CD4-positive, CD25-positive, alpha-beta regulatory T cell (primary cell): ENCODE measurements around the gene DYNC2H1. TPM values are rescaled to one million over a fixed set of nuclear protein-coding genes. Genes with fewer than 3 reads are reported as not detected.
A peak's percentile ranks its signal among the peaks of the same experiment; 100 is the strongest.

Source experiments
- ATAC-seq, 2 donors: fragments of 150-1000 bp; cut with Tn5 transposase; one replicate each; pipeline ENCODE4 v1.10.0; 2021; ENCODE audit warnings: low read depth in 2 of 2, moderate number of reproducible peaks in 2 of 2, moderate library complexity in 1 of 2
- DNase-seq, 3 donors: peaks; one replicate each; pipeline versions ENCODE4 v3.0.0 to v3.0.0-alpha.2; 2012 to 2022; ENCODE audit warnings: mixed read lengths in 1 of 3
- H3K27ac ChIP-seq: one replicate; pipeline ENCODE4 v1.7.0; 2013; ENCODE audit warnings: mild to moderate bottlenecking, low read length; ENCODE audit not compliant: insufficient read depth, poor library complexity, severe bottlenecking
- H3K27me3 ChIP-seq: one replicate; pipeline ENCODE4 v1.7.0; 2013; ENCODE audit warnings: low read length; ENCODE audit not compliant: control insufficient read depth, insufficient read depth
- H3K36me3 ChIP-seq: one replicate; pipeline ENCODE4 v1.7.0; 2013; ENCODE audit warnings: mild to moderate bottlenecking, low read length, moderate library complexity; ENCODE audit not compliant: control insufficient read depth, insufficient read depth
- H3K4me1 ChIP-seq: 2 replicates; pipeline ENCODE4 v1.7.0; 2013; ENCODE audit warnings: mild to moderate bottlenecking, low read length; ENCODE audit not compliant: insufficient read depth, control insufficient read depth, poor library complexity, severe bottlenecking
- H3K4me3 ChIP-seq: one replicate; pipeline ENCODE4 v1.7.0; 2013; ENCODE audit warnings: low read depth, mild to moderate bottlenecking, low read length, moderate library complexity
- H3K9me3 ChIP-seq, 2 experiments: 1 replicate in 1 of 2; 2 replicates in 1 of 2; pipeline ENCODE4 v1.7.0; 2013; ENCODE audit warnings: low read length in 2 of 2, mild to moderate bottlenecking in 1 of 2, moderate library complexity in 1 of 2; ENCODE audit not compliant: control insufficient read depth in 2 of 2
- H3K27ac Mint-ChIP-seq, 3 donors: one replicate each; pipeline ENCODE4 v1.8.0; 2020 to 2022; ENCODE audit warnings: mild to moderate bottlenecking in 3 of 3, mixed read lengths in 3 of 3, moderate library complexity in 2 of 3
- H3K27me3 Mint-ChIP-seq: one replicate; pipeline ENCODE4 v1.8.0; 2022; ENCODE audit warnings: mild to moderate bottlenecking, mixed read lengths
- H3K36me3 Mint-ChIP-seq: one replicate; pipeline ENCODE4 v1.8.0; 2020; ENCODE audit warnings: mixed read lengths
- H3K4me1 Mint-ChIP-seq, 4 donors: one replicate each; pipeline ENCODE4 v1.8.0; 2020 to 2022; ENCODE audit warnings: mixed read lengths in 4 of 4, mild to moderate bottlenecking in 1 of 4
- H3K4me3 Mint-ChIP-seq, 4 donors: one replicate each; pipeline ENCODE4 v1.8.0; 2020 to 2022; ENCODE audit warnings: mild to moderate bottlenecking in 4 of 4, mixed read lengths in 4 of 4, moderate library complexity in 3 of 4
- H3K9me3 Mint-ChIP-seq, 7 donors: one replicate each; pipeline ENCODE4 v1.8.0; 2020 to 2022; ENCODE audit warnings: mixed read lengths in 7 of 7, mild to moderate bottlenecking in 3 of 7, moderate library complexity in 2 of 7
- polyA plus RNA-seq, 4 donors: library from polyadenylated mRNA; unstranded; fragments of 300-500 nt; fragmentation: Illumina TruSeq; gene quantifications; one replicate each; pipeline ENCODE4 v1.2.3, GENCODE V29; 2021
- total RNA-seq: library from RNA; stranded (reverse); gene quantifications from one replicate; pipeline ENCODE4 v1.2.3, GENCODE V29; 2022

DYNC2H1 gene
- total and polyA plus RNA-seq, 5 donors from 2014 or later = 0.10 to 1.8 (median 0.18) TPM

GRCh38 chr11:103476874-103477273, 367.6 kb downstream of the DYNC2H1 start:
- H3K4me3 ChIP-seq = no peak overlapping the region
- H3K9me3 ChIP-seq = no peaks in the 10 kb centered on the region
- Mint-ChIP-seq H3K27me3 (no peaks in the 10 kb centered on the region), H3K27ac (no peak overlapping the region), H3K36me3 (no peaks in the 10 kb centered on the region), H3K4me3 (no peak overlapping the region), H3K4me1 (no peaks in the 10 kb centered on the region), H3K9me3 (peaks cover 0 to 2% (median 0%) of the 10 kb centered on the region in 7 donors)
- no peaks in the 10 kb centered on the region for H3K27me3 ChIP-seq
- ATAC-seq (no peak), DNase-seq (no peak)
- H3K4me1 ChIP-seq = no peaks in the 10 kb centered on the region
- no peak overlapping the region for H3K27ac ChIP-seq
- no peaks in the 10 kb centered on the region for H3K36me3 ChIP-seq

GRCh38 chr11:103480421-103480820, 371.2 kb downstream of the DYNC2H1 start:
- H3K36me3 ChIP-seq = no peaks in the 10 kb centered on the region
- no peaks in the 10 kb centered on the region for H3K36me3 Mint-ChIP-seq
- no peaks in the 10 kb centered on the region for H3K9me3 ChIP-seq
- ATAC-seq (no peak), DNase-seq (no peak)
- no peaks in the 10 kb centered on the region for H3K27me3 ChIP-seq
- no peaks in the 10 kb centered on the region for H3K4me1 Mint-ChIP-seq
- no peak overlapping the region for H3K27ac ChIP-seq
- no peak overlapping the region for H3K27ac Mint-ChIP-seq
- no peaks in the 10 kb centered on the region for H3K4me1 ChIP-seq
- no peak overlapping the region for H3K4me3 Mint-ChIP-seq
- no peaks in the 10 kb centered on the region for H3K27me3 Mint-ChIP-seq
- peaks cover 0 to 8% (median 0%) of the 10 kb centered on the region in 7 donors for H3K9me3 Mint-ChIP-seq
- no peak overlapping the region for H3K4me3 ChIP-seq

- Mint-ChIP-seq H3K4me1 (no peaks in the 10 kb centered on the region), H3K9me3 (peaks cover 0 to 6% (median 0%) of the 10 kb centered on the region in 7 donors), H3K27ac (no peak overlapping the region), H3K27me3 (no peaks in the 10 kb centered on the region), H3K4me3 (no peak overlapping the region), H3K36me3 (no peaks in the 10 kb centered on the region)
- Histone ChIP-seq H3K9me3 (no peaks in the 10 kb centered on the region), H3K27me3 (no peaks in the 10 kb centered on the region), H3K36me3 (no peaks in the 10 kb centered on the region), H3K27ac (no peak overlapping the region), H3K4me1 (no peaks in the 10 kb centered on the region), H3K4me3 (no peak overlapping the region)
- DNase-seq = no peak
- no peak for ATAC-seq
These were observed 374.8 kb downstream of the DYNC2H1 start for GRCh38 chr11:103483996-103484395.

GRCh38 chr11:103484545-103484944, 375.3 kb downstream of the DYNC2H1 start:
- H3K9me3 Mint-ChIP-seq = peaks cover 0 to 6% (median 0%) of the 10 kb centered on the region in 7 donors
- Histone ChIP-seq H3K4me1 (no peaks in the 10 kb centered on the region), H3K4me3 (no peak overlapping the region), H3K9me3 (no peaks in the 10 kb centered on the region), H3K27ac (no peak overlapping the region), H3K27me3 (no peaks in the 10 kb centered on the region), H3K36me3 (no peaks in the 10 kb centered on the region)
- H3K27me3 Mint-ChIP-seq = no peaks in the 10 kb centered on the region
- no peaks in the 10 kb centered on the region for H3K36me3 Mint-ChIP-seq
- H3K4me1 Mint-ChIP-seq = no peaks in the 10 kb centered on the region
- H3K27ac Mint-ChIP-seq = no peak overlapping the region
- ATAC-seq = no peak
- DNase-seq = no peak
- no peak overlapping the region for H3K4me3 Mint-ChIP-seq

GRCh38 chr11:103486604-103487003, 377.4 kb downstream of the DYNC2H1 start:
- no peak overlapping the region for H3K4me3 ChIP-seq
- Mint-ChIP-seq H3K27me3 (no peaks in the 10 kb centered on the region), H3K4me3 (no peak overlapping the region), H3K9me3 (peaks cover 0 to 6% (median 1%) of the 10 kb centered on the region in 7 donors), H3K36me3 (no peaks in the 10 kb centered on the region), H3K4me1 (no peaks in the 10 kb centered on the region), H3K27ac (no peak overlapping the region)
- ATAC-seq = no peak
- H3K4me1 ChIP-seq = no peaks in the 10 kb centered on the region
- no peaks in the 10 kb centered on the region for H3K27me3 ChIP-seq
- no peaks in the 10 kb centered on the region for H3K9me3 ChIP-seq
- DNase-seq = no peak
- no peak overlapping the region for H3K27ac ChIP-seq
- no peaks in the 10 kb centered on the region for H3K36me3 ChIP-seq

GRCh38 chr11:103487113-103487512, 377.9 kb downstream of the DYNC2H1 start:
- H3K27ac Mint-ChIP-seq = no peak overlapping the region
- Histone ChIP-seq H3K4me3 (no peak overlapping the region), H3K27me3 (no peaks in the 10 kb centered on the region), H3K9me3 (no peaks in the 10 kb centered on the region), H3K27ac (no peak overlapping the region), H3K36me3 (no peaks in the 10 kb centered on the region), H3K4me1 (no peaks in the 10 kb centered on the region)
- no peaks in the 10 kb centered on the region for H3K4me1 Mint-ChIP-seq
- no peak for DNase-seq
- no peak overlapping the region for H3K4me3 Mint-ChIP-seq
- peaks cover 0 to 4% (median 1%) of the 10 kb centered on the region in 7 donors for H3K9me3 Mint-ChIP-seq
- H3K36me3 Mint-ChIP-seq = no peaks in the 10 kb centered on the region
- no peaks in the 10 kb centered on the region for H3K27me3 Mint-ChIP-seq
- ATAC-seq = no peak

GRCh38 chr11:103488031-103488461, 378.8 kb downstream of the DYNC2H1 start:
- Mint-ChIP-seq H3K27ac (no peak overlapping the region), H3K9me3 (peaks cover 0 to 5% (median 1%) of the 10 kb centered on the region in 7 donors), H3K4me3 (peak overlapping the region in 1 of 4 donors; percentile 23), H3K36me3 (no peaks in the 10 kb centered on the region), H3K4me1 (no peaks in the 10 kb centered on the region), H3K27me3 (no peaks in the 10 kb centered on the region)
- H3K36me3 ChIP-seq = no peaks in the 10 kb centered on the region
- no peak overlapping the region for H3K4me3 ChIP-seq
- no peak overlapping the region for H3K27ac ChIP-seq
- ATAC-seq = no peak
- DNase-seq = peak in 1 of 3 donors; percentile 48
- H3K27me3 ChIP-seq = no peaks in the 10 kb centered on the region
- H3K9me3 ChIP-seq = no peaks in the 10 kb centered on the region
- H3K4me1 ChIP-seq = no peaks in the 10 kb centered on the region

GRCh38 chr11:103488579-103488978, 379.4 kb downstream of the DYNC2H1 start:
- Histone ChIP-seq H3K9me3 (no peaks in the 10 kb centered on the region), H3K27ac (no peak overlapping the region), H3K4me1 (no peaks in the 10 kb centered on the region), H3K27me3 (no peaks in the 10 kb centered on the region), H3K36me3 (no peaks in the 10 kb centered on the region), H3K4me3 (no peak overlapping the region)
- no peaks in the 10 kb centered on the region for H3K27me3 Mint-ChIP-seq
- no peak overlapping the region for H3K4me3 Mint-ChIP-seq
- ATAC-seq = no peak
- DNase-seq = no peak
- no peak overlapping the region for H3K27ac Mint-ChIP-seq
- no peaks in the 10 kb centered on the region for H3K36me3 Mint-ChIP-seq
- peaks cover 0 to 5% (median 0%) of the 10 kb centered on the region in 7 donors for H3K9me3 Mint-ChIP-seq
- no peaks in the 10 kb centered on the region for H3K4me1 Mint-ChIP-seq
